ENCODE data around the gene ZNF181.

ZNF181 gene

DNA sequence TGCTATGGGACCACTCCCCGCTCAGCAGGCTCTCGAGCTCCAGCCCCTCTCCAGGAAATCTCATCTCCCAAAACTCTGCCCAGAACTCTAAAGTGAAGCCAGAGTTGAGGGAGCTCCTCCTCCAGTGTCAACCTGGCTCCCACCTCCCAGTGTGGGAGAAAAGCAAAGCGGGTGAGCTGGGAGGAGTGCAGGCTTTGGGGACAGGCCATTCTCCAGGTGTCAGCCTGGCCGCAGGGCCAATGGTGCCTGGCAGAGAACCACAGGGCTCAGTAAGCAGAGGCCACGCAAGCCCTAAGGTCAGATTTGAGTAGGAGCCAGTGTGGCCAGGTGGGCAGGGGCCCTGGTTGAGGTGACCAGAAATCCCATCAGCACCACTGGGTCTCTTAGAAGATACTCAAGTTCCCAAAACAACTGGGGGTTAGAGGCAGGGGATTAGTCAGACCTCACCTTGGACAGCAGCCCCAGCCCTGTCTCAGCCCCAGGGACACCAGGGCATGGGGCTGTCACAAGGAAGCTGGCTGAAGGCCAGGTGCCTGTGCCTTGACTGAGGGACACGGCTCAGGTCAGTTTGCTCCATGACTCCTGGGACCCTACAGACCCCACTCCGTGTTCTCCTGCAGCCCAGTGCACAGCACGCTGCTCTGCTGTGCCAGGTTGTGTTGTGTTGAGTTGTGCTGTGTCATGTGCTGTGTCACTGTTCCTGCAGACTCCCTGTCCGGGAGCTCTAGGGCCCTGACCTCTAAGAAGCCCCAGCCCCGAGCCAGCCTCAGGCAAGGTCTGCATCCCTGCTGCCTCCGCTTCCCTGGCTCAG is 2.8 kb upstream of the ZNF181 start:
- TF ChIP-seq, protein P1, sequence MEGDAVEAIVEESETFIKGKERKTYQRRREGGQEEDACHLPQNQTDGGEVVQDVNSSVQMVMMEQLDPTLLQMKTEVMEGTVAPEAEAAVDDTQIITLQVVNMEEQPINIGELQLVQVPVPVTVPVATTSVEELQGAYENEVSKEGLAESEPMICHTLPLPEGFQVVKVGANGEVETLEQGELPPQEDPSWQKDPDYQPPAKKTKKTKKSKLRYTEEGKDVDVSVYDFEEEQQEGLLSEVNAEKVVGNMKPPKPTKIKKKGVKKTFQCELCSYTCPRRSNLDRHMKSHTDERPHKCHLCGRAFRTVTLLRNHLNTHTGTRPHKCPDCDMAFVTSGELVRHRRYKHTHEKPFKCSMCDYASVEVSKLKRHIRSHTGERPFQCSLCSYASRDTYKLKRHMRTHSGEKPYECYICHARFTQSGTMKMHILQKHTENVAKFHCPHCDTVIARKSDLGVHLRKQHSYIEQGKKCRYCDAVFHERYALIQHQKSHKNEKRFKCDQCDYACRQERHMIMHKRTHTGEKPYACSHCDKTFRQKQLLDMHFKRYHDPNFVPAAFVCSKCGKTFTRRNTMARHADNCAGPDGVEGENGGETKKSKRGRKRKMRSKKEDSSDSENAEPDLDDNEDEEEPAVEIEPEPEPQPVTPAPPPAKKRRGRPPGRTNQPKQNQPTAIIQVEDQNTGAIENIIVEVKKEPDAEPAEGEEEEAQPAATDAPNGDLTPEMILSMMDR (IDR thresholded peaks at IDR 0.05; ENCODE audit: low read length, missing control alignments), result no peak
- DNase-seq (ENCODE audit: low read depth), result no peak
- H3K4me3 ChIP-seq (replicated peaks; ENCODE audit: low read depth, low read length), result no peak overlapping the region

DNA sequence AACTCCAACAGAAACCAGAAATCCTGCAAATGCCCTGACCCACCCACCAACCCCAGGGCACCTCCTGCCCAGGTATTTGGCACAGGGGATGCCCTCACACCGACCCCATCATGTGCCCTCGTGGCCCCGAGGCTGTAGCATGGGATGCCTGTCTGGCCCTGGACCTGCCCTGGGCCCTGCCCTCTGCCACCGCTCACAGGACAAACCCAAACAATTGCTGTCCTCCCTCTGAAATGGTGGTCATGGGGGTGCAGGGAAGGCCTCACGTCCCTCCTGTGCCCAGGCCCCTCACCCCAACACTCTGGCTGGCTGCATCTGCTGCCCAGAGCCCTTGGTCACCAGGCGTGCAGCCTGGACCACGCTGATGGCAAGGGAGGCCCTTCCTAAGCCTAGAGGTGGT is 2.1 kb upstream of the ZNF181 start:
- DNase-seq (ENCODE audit: low read depth), result no peak
- TF ChIP-seq, protein P1 (IDR thresholded peaks at IDR 0.05; ENCODE audit: low read length, missing control alignments), result no peak

DNA sequence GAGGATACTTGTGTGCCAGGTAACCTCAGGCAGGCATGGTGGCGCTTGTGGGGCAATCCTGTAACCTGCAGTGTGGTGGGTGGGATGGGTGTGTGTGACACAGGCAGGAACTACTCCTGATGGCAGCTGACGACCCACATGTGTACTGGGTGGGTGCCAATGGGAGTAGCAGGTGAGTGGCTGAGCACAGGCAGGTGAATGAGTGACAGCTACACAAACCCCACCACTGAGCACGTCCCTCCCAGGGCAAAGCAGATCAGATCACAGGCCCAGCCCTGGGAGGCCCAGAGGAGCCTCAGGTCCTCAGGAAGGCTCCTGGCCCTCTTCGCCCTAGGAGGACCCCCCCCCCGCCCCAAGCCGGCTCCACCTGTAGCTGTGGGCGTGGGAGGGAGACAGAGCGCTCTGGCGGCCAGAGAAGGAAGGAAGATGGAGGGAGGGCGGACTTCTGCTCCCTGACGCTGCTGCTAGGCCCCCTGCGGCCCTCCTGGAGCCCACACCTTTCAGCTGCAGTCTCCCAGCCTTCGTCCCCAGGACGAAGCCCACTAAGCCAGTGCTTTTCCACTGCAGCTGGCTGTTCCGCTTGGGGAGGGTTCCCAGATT is 1.3 kb upstream of the ZNF181 start:
- no peak for DNase-seq (ENCODE audit: low read depth)
- peak overlapping the region; percentile 89 for H3K4me3 ChIP-seq (replicated peaks; ENCODE audit: low read depth, low read length)
- TF ChIP-seq, protein P1 (IDR thresholded peaks at IDR 0.05; ENCODE audit: low read length, missing control alignments), result no peak

More for the DNA sequence above, 2.1 kb upstream of the ZNF181 start:
- no peak overlapping the region for H3K4me3 ChIP-seq (replicated peaks; ENCODE audit: low read depth, low read length)

DNA sequence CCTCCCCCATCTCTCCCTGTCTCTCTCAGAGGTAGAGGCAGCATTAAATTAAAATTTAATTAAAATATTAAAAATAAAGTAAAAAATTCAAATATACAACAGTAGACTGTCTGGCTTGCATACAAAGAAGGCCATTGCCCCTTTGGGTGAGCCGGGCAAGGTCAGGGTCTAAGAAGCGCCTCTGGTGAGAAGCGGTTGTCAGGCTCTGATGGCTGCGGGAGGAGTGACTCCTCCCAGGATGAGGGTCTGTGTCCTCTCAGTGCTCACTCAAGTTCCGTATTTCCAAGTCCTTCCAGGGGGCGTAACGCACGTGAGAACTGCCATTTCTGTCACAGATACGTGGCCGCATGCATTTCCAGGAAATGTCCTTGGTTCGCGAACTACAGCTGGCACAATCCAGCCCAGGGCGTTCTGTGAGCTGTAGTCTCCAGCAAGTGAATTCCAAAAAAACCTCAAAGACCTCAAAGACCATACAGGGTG is 737 bp upstream of the ZNF181 start:
- TF ChIP-seq, protein P1 (IDR thresholded peaks at IDR 0.05; ENCODE audit: low read length, missing control alignments), result no peak
- H3K4me3 ChIP-seq (replicated peaks; ENCODE audit: low read depth, low read length), result peak overlapping the region; percentile 89
- no peak for DNase-seq (ENCODE audit: low read depth)

DNA sequence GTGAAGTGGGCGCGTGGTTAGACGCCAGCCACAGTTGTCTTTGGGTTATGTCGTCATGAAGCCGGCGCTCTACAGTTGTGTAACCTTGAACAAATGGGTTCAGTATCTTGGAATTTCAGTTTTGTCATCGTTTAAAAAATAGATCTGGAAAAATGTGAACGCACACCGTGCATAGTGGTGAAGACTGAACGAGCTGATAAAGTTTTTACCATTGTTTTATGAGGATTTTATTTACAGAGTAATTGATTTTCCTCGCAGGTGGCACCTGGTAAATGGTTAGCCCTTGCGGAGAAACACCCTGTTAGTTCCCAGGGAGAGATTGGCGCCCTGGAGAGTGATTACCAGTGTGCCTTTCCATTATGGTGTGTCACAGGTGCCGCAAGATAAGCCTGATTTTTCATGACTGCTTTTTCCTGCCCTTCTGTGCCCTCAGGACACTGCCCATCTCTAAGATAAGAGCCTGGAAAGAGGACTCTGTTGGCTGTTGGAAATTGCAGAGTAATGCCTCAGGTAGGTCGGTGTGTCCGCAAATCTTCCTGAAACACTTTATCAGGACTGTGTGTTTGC is 577 bp downstream of the ZNF181 start:
- DNase-seq (ENCODE audit: low read depth), result peak; percentile 89
- peak overlapping the region; percentile 89 for H3K4me3 ChIP-seq (replicated peaks; ENCODE audit: low read depth, low read length)
- TF ChIP-seq, protein P1 (IDR thresholded peaks at IDR 0.05; ENCODE audit: low read length, missing control alignments), result no peak

DNA sequence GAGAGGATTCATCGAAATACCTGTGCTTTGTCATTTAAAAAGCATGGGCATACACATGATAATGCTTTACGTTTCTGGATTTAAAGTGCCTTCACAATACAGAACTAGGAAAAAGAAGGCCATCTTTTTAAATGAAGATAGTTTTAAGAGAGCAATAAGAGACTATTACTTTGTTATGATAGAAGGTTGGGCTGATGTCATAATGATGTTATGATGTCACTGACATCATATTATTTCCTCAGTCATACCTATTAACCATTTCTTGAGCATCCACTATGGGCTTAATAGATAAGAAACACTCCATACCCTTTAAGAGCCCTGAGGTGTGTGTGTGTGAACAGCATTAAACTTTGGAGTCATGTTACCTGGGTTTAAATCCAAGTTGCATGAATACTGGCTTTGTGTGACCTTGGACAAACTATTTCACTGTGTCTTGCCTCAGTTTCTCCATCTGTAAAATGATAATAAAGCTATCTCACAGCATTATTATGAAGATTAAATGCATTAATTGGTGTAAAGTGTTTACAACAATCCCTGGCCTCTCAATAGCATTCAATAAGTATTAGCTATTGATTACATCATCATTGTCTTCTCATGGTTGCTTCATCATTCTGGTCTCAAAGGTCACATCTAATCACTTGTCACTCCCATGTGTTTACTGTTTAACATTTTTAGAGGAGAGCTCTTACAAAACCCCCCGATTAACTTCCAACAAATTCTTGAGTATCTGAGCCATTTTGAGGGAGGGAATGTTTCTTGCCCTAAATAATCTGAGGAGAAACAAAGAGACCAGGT is 11.1 kb downstream of the ZNF181 start:
- no peak for DNase-seq (ENCODE audit: low read depth)
- no peak overlapping the region for H3K4me3 ChIP-seq (replicated peaks; ENCODE audit: low read depth, low read length)
- TF ChIP-seq, protein P1 (IDR thresholded peaks at IDR 0.05; ENCODE audit: low read length, missing control alignments), result no peak
